Measurements from ENCODE around the gene NSUN2.

DNA sequence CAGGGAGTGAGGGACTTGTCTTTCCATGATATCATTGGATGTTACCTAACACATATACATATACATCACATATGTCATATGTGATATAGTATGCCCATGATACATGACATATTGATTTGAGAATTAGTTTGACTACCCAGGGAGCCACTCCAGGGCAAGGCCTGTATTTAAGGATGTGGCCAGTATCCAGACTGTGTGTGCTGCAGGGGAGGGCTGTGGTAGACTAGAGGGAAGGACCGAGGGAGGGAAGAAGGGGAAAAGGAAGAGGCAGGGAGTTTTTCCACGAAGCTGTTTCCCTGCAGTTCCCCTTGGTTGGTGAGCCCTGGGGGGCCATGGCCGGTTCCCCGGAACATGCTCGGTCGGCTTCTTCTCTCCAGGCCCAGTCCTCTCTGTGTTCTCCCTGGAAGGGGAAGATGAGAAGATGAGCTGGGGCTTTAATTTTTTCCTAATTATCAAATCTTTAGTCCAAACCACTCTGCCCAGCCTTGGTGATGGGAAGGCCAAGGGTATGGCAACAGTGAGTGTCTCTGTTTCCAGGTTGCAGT is 48.7 kb downstream of the NSUN2 start:
- TF ChIP-seq, protein P1, sequence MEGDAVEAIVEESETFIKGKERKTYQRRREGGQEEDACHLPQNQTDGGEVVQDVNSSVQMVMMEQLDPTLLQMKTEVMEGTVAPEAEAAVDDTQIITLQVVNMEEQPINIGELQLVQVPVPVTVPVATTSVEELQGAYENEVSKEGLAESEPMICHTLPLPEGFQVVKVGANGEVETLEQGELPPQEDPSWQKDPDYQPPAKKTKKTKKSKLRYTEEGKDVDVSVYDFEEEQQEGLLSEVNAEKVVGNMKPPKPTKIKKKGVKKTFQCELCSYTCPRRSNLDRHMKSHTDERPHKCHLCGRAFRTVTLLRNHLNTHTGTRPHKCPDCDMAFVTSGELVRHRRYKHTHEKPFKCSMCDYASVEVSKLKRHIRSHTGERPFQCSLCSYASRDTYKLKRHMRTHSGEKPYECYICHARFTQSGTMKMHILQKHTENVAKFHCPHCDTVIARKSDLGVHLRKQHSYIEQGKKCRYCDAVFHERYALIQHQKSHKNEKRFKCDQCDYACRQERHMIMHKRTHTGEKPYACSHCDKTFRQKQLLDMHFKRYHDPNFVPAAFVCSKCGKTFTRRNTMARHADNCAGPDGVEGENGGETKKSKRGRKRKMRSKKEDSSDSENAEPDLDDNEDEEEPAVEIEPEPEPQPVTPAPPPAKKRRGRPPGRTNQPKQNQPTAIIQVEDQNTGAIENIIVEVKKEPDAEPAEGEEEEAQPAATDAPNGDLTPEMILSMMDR (IDR thresholded peaks at IDR 0.05; ENCODE audit: low read depth, low read length, poor library complexity, severe bottlenecking), result no peak
- no peak for TF ChIP-seq EZH2phosphoT487 (IDR thresholded peaks at IDR 0.05; ENCODE audit: borderline replicate concordance, low read length)

Measured in DOHH2 (cell line).